ENCODE results near the gene CACYBP. TPM values are rescaled to one million over a fixed set of nuclear protein-coding genes. Genes with fewer than 3 reads are reported as not detected.

The CACYBP gene
- total and polyA plus RNA-seq, 12 donors: 20.2 to 106 (median 53.1) TPM

- Histone ChIP-seq H3K27me3 (no peaks in the 10 kb centered on the region), H3K9me3 (no peaks in the 10 kb centered on the region), H3K4me1 (peaks cover 0 to 61% (median 18%) of the 10 kb centered on the region in 9 donors), H3K36me3 (peaks cover 0 to 14% (median 0%) of the 10 kb centered on the region in 9 donors), H3K4me3 (peak overlapping the region; percentile 69 to 90 (median 80)), H3K27ac (peak overlapping the region in 9 of 10 donors; percentile 83 to 100 (median 97))
- intact Hi-C loops (cut with DNase I): loop anchor here in 1 of 10 donors (2.0 kb wide), 1 partner anchor 22 kb away; the partner anchor contains the start of gene MRPS14
- no peak for DNase-seq
- no peak for TF ChIP-seq CTCF (IDR thresholded peaks at IDR 0.05)
- ATAC-seq: no peak
- 11 to 14% methylated on average over 5 of the region's 5 CpGs for WGBS, 2 donors
Measured at GRCh38 chr1:175000697-175001187, 995 bp downstream of the CACYBP start.

- H3K36me3 ChIP-seq: peaks cover 0 to 37% (median 7%) of the 10 kb centered on the region in 9 donors
- peaks cover 0 to 50% (median 18%) of the 10 kb centered on the region in 9 donors for H3K4me1 ChIP-seq
- H3K27me3 ChIP-seq: no peaks in the 10 kb centered on the region
- intact Hi-C loops (cut with DNase I): no loop called here
- ATAC-seq (no peak), DNase-seq (no peak)
- no peak overlapping the region for H3K4me3 ChIP-seq
- no peak overlapping the region for H3K27ac ChIP-seq
- no peaks in the 10 kb centered on the region for H3K9me3 ChIP-seq
- TF ChIP-seq CTCF (IDR thresholded peaks at IDR 0.05): no peak
- 84 to 89% methylated on average over 17 of the region's 17 CpGs for WGBS, 2 donors
Measured at GRCh38 chr1:175002910-175003517, 3.3 kb downstream of the CACYBP start.

- intact Hi-C loops (cut with DNase I): no loop called here
- Histone ChIP-seq H3K27ac (no peak overlapping the region), H3K9me3 (no peaks in the 10 kb centered on the region), H3K4me1 (peaks cover 0 to 45% (median 17%) of the 10 kb centered on the region in 9 donors), H3K36me3 (peaks cover 0 to 42% (median 7%) of the 10 kb centered on the region in 9 donors), H3K27me3 (no peaks in the 10 kb centered on the region), H3K4me3 (no peak overlapping the region)
- ATAC-seq (no peak), DNase-seq (no peak)
- TF ChIP-seq CTCF (IDR thresholded peaks at IDR 0.05): no peak
- 68 to 75% methylated on average over 2 of the region's 2 CpGs for WGBS, 2 donors
Measured at GRCh38 chr1:175003521-175003920, 3.8 kb downstream of the CACYBP start.

- 92% methylated on average over 8 of the region's 8 CpGs for WGBS, 2 donors
- Histone ChIP-seq H3K27me3 (no peaks in the 10 kb centered on the region), H3K4me1 (peaks cover 0 to 47% (median 18%) of the 10 kb centered on the region in 9 donors), H3K9me3 (no peaks in the 10 kb centered on the region), H3K27ac (no peak overlapping the region), H3K36me3 (peaks cover 0 to 59% (median 7%) of the 10 kb centered on the region in 9 donors), H3K4me3 (no peak overlapping the region)
- no peak for TF ChIP-seq CTCF (IDR thresholded peaks at IDR 0.05)
- DNase-seq (no peak), ATAC-seq (no peak)
- intact Hi-C loops (cut with DNase I): no loop called here
Measured at GRCh38 chr1:175005085-175005783, 5.5 kb downstream of the CACYBP start.

Measured in heart right ventricle (tissue), 16 donors.